Astrocyte (in vitro differentiated cells and primary cell): ENCODE results near the gene MYLK3.

Source experiments
- EZH2 ChIP-seq: IDR thresholded peaks from 2 replicates; pipeline ENCODE4 v1.6.1; 2012; ENCODE audit warnings: mild to moderate bottlenecking, low read length, inconsistent platforms; ENCODE audit not compliant: insufficient read depth
- TF ChIP-seq, protein P1 (sequence below): IDR thresholded peaks from 2 replicates; pipeline ENCODE4 v1.5.1; 2011; ENCODE audit warnings: low read depth, mild to moderate bottlenecking, inconsistent platforms, low read length, moderate library complexity; ENCODE audit not compliant: insufficient read depth

GRCh38 chr16:46797501-46797900 is 49.4 kb upstream of the MYLK3 start:
- TF ChIP-seq, protein P1, sequence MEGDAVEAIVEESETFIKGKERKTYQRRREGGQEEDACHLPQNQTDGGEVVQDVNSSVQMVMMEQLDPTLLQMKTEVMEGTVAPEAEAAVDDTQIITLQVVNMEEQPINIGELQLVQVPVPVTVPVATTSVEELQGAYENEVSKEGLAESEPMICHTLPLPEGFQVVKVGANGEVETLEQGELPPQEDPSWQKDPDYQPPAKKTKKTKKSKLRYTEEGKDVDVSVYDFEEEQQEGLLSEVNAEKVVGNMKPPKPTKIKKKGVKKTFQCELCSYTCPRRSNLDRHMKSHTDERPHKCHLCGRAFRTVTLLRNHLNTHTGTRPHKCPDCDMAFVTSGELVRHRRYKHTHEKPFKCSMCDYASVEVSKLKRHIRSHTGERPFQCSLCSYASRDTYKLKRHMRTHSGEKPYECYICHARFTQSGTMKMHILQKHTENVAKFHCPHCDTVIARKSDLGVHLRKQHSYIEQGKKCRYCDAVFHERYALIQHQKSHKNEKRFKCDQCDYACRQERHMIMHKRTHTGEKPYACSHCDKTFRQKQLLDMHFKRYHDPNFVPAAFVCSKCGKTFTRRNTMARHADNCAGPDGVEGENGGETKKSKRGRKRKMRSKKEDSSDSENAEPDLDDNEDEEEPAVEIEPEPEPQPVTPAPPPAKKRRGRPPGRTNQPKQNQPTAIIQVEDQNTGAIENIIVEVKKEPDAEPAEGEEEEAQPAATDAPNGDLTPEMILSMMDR: no peak
- TF ChIP-seq EZH2: no peak
